ENCODE data around the gene FOXN1.

- no peak for TF ChIP-seq CTCF (IDR thresholded peaks at IDR 0.05)
- no peak for TF ChIP-seq POLR2A (IDR thresholded peaks at IDR 0.05; ENCODE audit: low read length)
- TF ChIP-seq ZC3H11A (IDR thresholded peaks at IDR 0.05), result no peak
- no peak for TF ChIP-seq HOXA7 (CRISPR knock-in tag; IDR thresholded peaks at IDR 0.05)
- TF ChIP-seq EP300 (IDR thresholded peaks at IDR 0.05), result no peak
- no peak for TF ChIP-seq CEBPB (IDR thresholded peaks at IDR 0.05)
- no peak for TF ChIP-seq REST (IDR thresholded peaks at IDR 0.05)
- TF ChIP-seq PHF8 (IDR thresholded peaks at IDR 0.05; ENCODE audit: borderline replicate concordance, low read depth), result no peak
- TF ChIP-seq CHD2 (IDR thresholded peaks at IDR 0.05; ENCODE audit: low read length, partially characterized antibody), result no peak
- TF ChIP-seq RNF2 (IDR thresholded peaks at IDR 0.05; ENCODE audit: borderline replicate concordance, low read depth), result no peak
- TF ChIP-seq FOSL2 (IDR thresholded peaks at IDR 0.05), result no peak
- no peak for TF ChIP-seq FOSL2 (CRISPR knock-in tag; IDR thresholded peaks at IDR 0.05)
Measured at GRCh38 chr17:28499364-28499664, 6.8 kb upstream of the FOXN1 start.

Data from A549 (cell line).